IMR-90 (cell line): ENCODE data around the gene INTS3. TPM values are rescaled to one million over a fixed set of nuclear protein-coding genes. Genes with fewer than 3 reads are reported as not detected.

ENCODE experiments used
- ATAC-seq: fragments of 200-7000 bp; cut with Tn5 transposase; 2 replicates; pipeline ENCODE4 v1.9.1; 2020; ENCODE audit warnings: low read depth, mild to moderate bottlenecking, moderate library complexity
- BruUV-seq: library from RNA; stranded (reverse); fragments of 400-500 nt; replicated peaks from 2 replicates; lab custom pipeline; 2021; lab: Mats Ljungman, UMichigan
- CTCF ChIA-PET: fragments of 300-600 bp; formaldehyde crosslinking; extraction: SDS; loops from one replicate; lab custom pipeline; 2021; ENCODE audit warnings: antibody characterized with exemption; lab: Yijun Ruan, JAX
- POLR2A ChIA-PET: fragments of 300-600 bp; sonication (Branson Sonifier 250); formaldehyde crosslinking; loops from one replicate; lab custom pipeline; 2022; ENCODE audit warnings: antibody characterized with exemption; ENCODE audit not compliant: unreplicated experiment; lab: Charles Lee
- DNase-seq: peaks from one replicate; pipeline ENCODE4 v3.0.0; 2013
- H2AFZ ChIP-seq: replicated peaks from 2 replicates; pipeline ENCODE3; 2013; ENCODE audit warnings: low read length, mild to moderate bottlenecking; ENCODE audit not compliant: poor library complexity
- H2AK5ac ChIP-seq: 2 replicates; pipeline ENCODE4 v1.6.1; 2013; ENCODE audit warnings: low read depth, low read length, inconsistent platforms
- H2AK9ac ChIP-seq: replicated peaks from 2 replicates; pipeline ENCODE3; 2013; ENCODE audit warnings: mild to moderate bottlenecking, low read depth, low read length, moderate library complexity; ENCODE audit not compliant: poor library complexity
- H2BK120ac ChIP-seq: 2 replicates; pipeline ENCODE4 v1.6.1; 2013; ENCODE audit warnings: low read depth, low read length, inconsistent platforms
- H2BK15ac ChIP-seq: 3 replicates; pipeline ENCODE4 v1.6.1; 2013; ENCODE audit warnings: low read depth, low read length, inconsistent platforms
- H2BK20ac ChIP-seq: 2 replicates; pipeline ENCODE4 v1.6.1; 2013; ENCODE audit warnings: low read depth, mild to moderate bottlenecking, inconsistent platforms, low read length, moderate library complexity
- H2BK5ac ChIP-seq: 2 replicates; pipeline ENCODE4 v1.6.1; 2013; ENCODE audit warnings: mild to moderate bottlenecking, low read depth, low read length, inconsistent platforms; ENCODE audit not compliant: poor library complexity, severe bottlenecking
- H3K14ac ChIP-seq: replicated peaks from 2 replicates; pipeline ENCODE4 v1.6.1; 2013; ENCODE audit warnings: low read depth, low read length, inconsistent platforms
- H3K18ac ChIP-seq: 2 replicates; pipeline ENCODE4 v1.6.1; 2013; ENCODE audit warnings: low read depth, low read length, control low read depth
- H3K23ac ChIP-seq: 2 replicates; pipeline ENCODE4 v1.6.1; 2013; ENCODE audit warnings: low read depth, low read length, inconsistent platforms
- H3K27ac ChIP-seq: 2 replicates; pipeline ENCODE4 v1.5.1; 2013; ENCODE audit warnings: mild to moderate bottlenecking, control low read depth, low read length; ENCODE audit not compliant: insufficient read depth
- H3K27me3 ChIP-seq: 2 replicates; pipeline ENCODE4 v1.6.1; 2013; ENCODE audit warnings: low read length; ENCODE audit not compliant: control insufficient read depth, insufficient read depth
- H3K36me3 ChIP-seq: 2 replicates; pipeline ENCODE4 v1.6.1; 2013; ENCODE audit warnings: low read length, mixed read lengths; ENCODE audit not compliant: control insufficient read depth, insufficient read depth
- H3K4ac ChIP-seq: 2 replicates; pipeline ENCODE4 v1.6.1; 2013; ENCODE audit warnings: low read depth, low read length, inconsistent platforms
- H3K4me1 ChIP-seq: 2 replicates; pipeline ENCODE4 v1.6.1; 2013; ENCODE audit warnings: low read length, mixed read lengths; ENCODE audit not compliant: control insufficient read depth, insufficient read depth
- H3K4me2 ChIP-seq: 2 replicates; pipeline ENCODE4 v1.6.1; 2013; ENCODE audit warnings: low read depth, mild to moderate bottlenecking, control low read depth, low read length, moderate library complexity
- H3K4me3 ChIP-seq: 2 replicates; pipeline ENCODE4 v1.5.1; 2013; ENCODE audit warnings: low read depth, mild to moderate bottlenecking, control low read depth, low read length, moderate library complexity; ENCODE audit not compliant: insufficient read depth
- H3K56ac ChIP-seq: 2 replicates; pipeline ENCODE4 v1.6.1; 2013; ENCODE audit warnings: low read length, inconsistent platforms; ENCODE audit not compliant: insufficient read depth; ENCODE audit errors: extremely low read depth
- H3K79me1 ChIP-seq, 2 experiments: 2 replicates each; pipeline ENCODE4 v1.6.1; 2013; ENCODE audit warnings: low read length in 2 of 2, inconsistent platforms in 1 of 2, low read depth in 1 of 2
- H3K9ac ChIP-seq: 2 replicates; pipeline ENCODE4 v1.6.1; 2013; ENCODE audit warnings: low read depth, low read length, control low read depth
- H3K9me1 ChIP-seq: 2 replicates; pipeline ENCODE4 v1.6.1; 2013; ENCODE audit warnings: low read length, inconsistent platforms; ENCODE audit not compliant: insufficient read depth
- H3K9me3 ChIP-seq: 2 replicates; pipeline ENCODE4 v1.6.1; 2013; ENCODE audit warnings: low read length; ENCODE audit not compliant: control insufficient read depth, insufficient read depth
- H4K20me1 ChIP-seq: 2 replicates; pipeline ENCODE4 v1.6.1; 2013; ENCODE audit warnings: low read length, inconsistent platforms; ENCODE audit not compliant: insufficient read depth
- H4K5ac ChIP-seq: 2 replicates; pipeline ENCODE4 v1.6.1; 2013; ENCODE audit warnings: mild to moderate bottlenecking, low read depth, low read length, control low read depth
- H4K8ac ChIP-seq, 2 experiments: 2 replicates each; pipeline ENCODE4 v1.6.1; 2013; ENCODE audit warnings: low read depth in 2 of 2, low read length in 2 of 2, control low read depth in 1 of 2, inconsistent platforms in 1 of 2
- H4K91ac ChIP-seq: 2 replicates; pipeline ENCODE4 v1.6.1; 2013; ENCODE audit warnings: low read depth, low read length, inconsistent platforms; ENCODE audit not compliant: insufficient read depth
- BHLHE40 ChIP-seq: fragments of 150-350 bp; IDR thresholded peaks from 2 replicates; pipeline ENCODE4 v1.6.1; 2016; ENCODE audit warnings: mild to moderate bottlenecking, low read depth, low read length
- NFE2L2 ChIP-seq: fragments of 150-350 bp; IDR thresholded peaks from 2 replicates; pipeline ENCODE4 v1.6.1; 2016; ENCODE audit warnings: low read depth, mild to moderate bottlenecking, low read length
- RFX5 ChIP-seq: IDR thresholded peaks from 2 replicates; pipeline ENCODE4 v1.8.0; 2012; ENCODE audit warnings: low read depth, mild to moderate bottlenecking, low read length, moderate library complexity
- SMC3 ChIP-seq: fragments of 150-350 bp; IDR thresholded peaks from 2 replicates; pipeline ENCODE4 v1.6.1; 2016; ENCODE audit warnings: low read depth, mild to moderate bottlenecking, antibody characterized with exemption, low read length, moderate library complexity
- WGBS, 2 experiments: methylation state at CpG; one replicate each; pipeline versions ENCODE4 v1.1.5 to v1.1.7; 2013; ENCODE audit warnings: missing lambda C conversion rate in 2 of 2; ENCODE audit not compliant: insufficient read length in 1 of 2; ENCODE audit errors: extremely low coverage in 2 of 2; 5-methylcytosine and 5-hydroxymethylcytosine counted together
- dilution Hi-C: fragments of 300-500 bp; cut with HindIII; formaldehyde crosslinking; loops from one replicate; pipeline ENCODE4 v1.14.3; 2018; ENCODE audit warnings: low sequenced_read_pairs; ENCODE audit not compliant: unreplicated experiment
- in situ Hi-C: fragments of 300-500 bp; cut with MboI; formaldehyde crosslinking; loops from 3 replicates; pipeline ENCODE4 v1.14.3; 2019; ENCODE audit warnings: low sequenced_read_pairs, inconsistent platforms, mixed read lengths
- intact Hi-C: fragments of 100-400 bp; cut with micrococcal nuclease; formaldehyde crosslinking; loops from 2 replicates; pipeline ENCODE4 v1.10.0; 2022
- polyA plus RNA-seq, 3 experiments: library from polyadenylated mRNA; depleted of rRNA; stranded (reverse); fragments of >200 nt; gene quantifications; 2 replicates each; pipeline ENCODE4 v1.2.3, GENCODE V29; 2012; ENCODE audit warnings: low replicate concordance in 1 of 3
- total RNA-seq: library from RNA; depleted of rRNA; stranded (reverse); fragments of >200 nt; gene quantifications from 2 replicates; pipeline ENCODE4 v1.2.3, GENCODE V29; 2012
- TF ChIP-seq, protein P1 (sequence below): fragments of 150-350 bp; IDR thresholded peaks from 2 replicates; pipeline ENCODE4 v1.6.1; 2016; ENCODE audit warnings: low read depth, mild to moderate bottlenecking, low read length, moderate library complexity, borderline replicate concordance
- TF ChIP-seq, protein P2 (sequence below): fragments of 150-350 bp; IDR thresholded peaks from 2 replicates; pipeline ENCODE4 v1.6.1; 2017; ENCODE audit warnings: mild to moderate bottlenecking, antibody characterized with exemption, low read length, low read depth

The INTS3 gene
- total and polyA plus RNA-seq, 2 of the 4 experiments (the other 2 are of a cell fraction) = 33.5 to 59.4 TPM

DNA sequence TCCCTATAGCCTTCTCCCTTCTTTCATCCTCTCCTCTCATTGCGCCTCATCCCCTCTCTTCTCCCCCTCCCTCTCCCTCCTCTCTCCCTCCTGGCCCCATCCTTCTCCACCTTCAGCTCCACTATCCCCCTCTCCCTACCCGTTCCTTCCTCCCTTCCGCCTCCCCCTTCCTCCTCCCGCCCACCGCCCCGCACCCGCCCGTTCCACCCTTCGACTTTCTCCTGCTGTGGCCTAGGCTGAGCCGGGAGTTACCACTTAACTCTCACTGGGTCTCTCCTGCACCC, 47.8 kb upstream of the INTS3 start:
- no peak overlapping the region for H4K5ac ChIP-seq
- intact Hi-C loops = no loop called here
- H2AK9ac ChIP-seq = no peak overlapping the region
- H2BK120ac ChIP-seq = no peak overlapping the region
- H3K4ac ChIP-seq = no peak overlapping the region
- H3K56ac ChIP-seq = no peak overlapping the region
- CTCF ChIA-PET = no interaction called here
- no peak overlapping the region for H2AFZ ChIP-seq
- no peaks in the 10 kb centered on the region for H4K20me1 ChIP-seq
- H3K36me3 ChIP-seq = no peaks in the 10 kb centered on the region
- no peak overlapping the region for H3K14ac ChIP-seq
- H3K9me1 ChIP-seq = no peaks in the 10 kb centered on the region
- no peak overlapping the region for H3K18ac ChIP-seq
- H4K91ac ChIP-seq = no peak overlapping the region
- no peak overlapping the region for H4K8ac ChIP-seq
- ATAC-seq (no peak), DNase-seq (no peak)
- H3K9me3 ChIP-seq = no peaks in the 10 kb centered on the region
- no peak overlapping the region for H3K27ac ChIP-seq
- H3K27me3 ChIP-seq = peaks cover 52% of the 10 kb centered on the region
- no peaks in the 10 kb centered on the region for H3K79me1 ChIP-seq
- TF ChIP-seq RFX5 (no peak), SMC3 (no peak), NFE2L2 (no peak), BHLHE40 (no peak)
- TF ChIP-seq, protein P1, sequence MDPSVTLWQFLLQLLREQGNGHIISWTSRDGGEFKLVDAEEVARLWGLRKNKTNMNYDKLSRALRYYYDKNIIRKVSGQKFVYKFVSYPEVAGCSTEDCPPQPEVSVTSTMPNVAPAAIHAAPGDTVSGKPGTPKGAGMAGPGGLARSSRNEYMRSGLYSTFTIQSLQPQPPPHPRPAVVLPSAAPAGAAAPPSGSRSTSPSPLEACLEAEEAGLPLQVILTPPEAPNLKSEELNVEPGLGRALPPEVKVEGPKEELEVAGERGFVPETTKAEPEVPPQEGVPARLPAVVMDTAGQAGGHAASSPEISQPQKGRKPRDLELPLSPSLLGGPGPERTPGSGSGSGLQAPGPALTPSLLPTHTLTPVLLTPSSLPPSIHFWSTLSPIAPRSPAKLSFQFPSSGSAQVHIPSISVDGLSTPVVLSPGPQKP = no peak
- TF ChIP-seq, protein P2, sequence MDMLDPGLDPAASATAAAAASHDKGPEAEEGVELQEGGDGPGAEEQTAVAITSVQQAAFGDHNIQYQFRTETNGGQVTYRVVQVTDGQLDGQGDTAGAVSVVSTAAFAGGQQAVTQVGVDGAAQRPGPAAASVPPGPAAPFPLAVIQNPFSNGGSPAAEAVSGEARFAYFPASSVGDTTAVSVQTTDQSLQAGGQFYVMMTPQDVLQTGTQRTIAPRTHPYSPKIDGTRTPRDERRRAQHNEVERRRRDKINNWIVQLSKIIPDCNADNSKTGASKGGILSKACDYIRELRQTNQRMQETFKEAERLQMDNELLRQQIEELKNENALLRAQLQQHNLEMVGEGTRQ = no peak
- no peak overlapping the region for H3K23ac ChIP-seq
- POLR2A ChIA-PET = no interaction called here
- in situ Hi-C loops = no loop called here
- H2BK15ac ChIP-seq = no peak overlapping the region
- dilution Hi-C loops = no loop called here
- 18% methylated on average over 3 of the region's 10 CpGs; no CpG with 5 or more reads in 1 of the 2 experiments for WGBS, 2 experiments
- no peak overlapping the region for H3K4me2 ChIP-seq
- no peak overlapping the region for H2AK5ac ChIP-seq
- H2BK5ac ChIP-seq = no peak overlapping the region
- no peak overlapping the region for H3K9ac ChIP-seq
- no peak overlapping the region for H3K4me3 ChIP-seq
- H2BK20ac ChIP-seq = no peak overlapping the region
- BruUV-seq = no TSS peak
- peaks cover 7% of the 10 kb centered on the region; the same call in 1 of the 2 replicates for H3K4me1 ChIP-seq
